Stimulated activated CD4-positive, alpha-beta T cell treated with anti-CD3 and anti-CD28 coated beads, Interleukin-4, amount 100 ng/mL, for 48 hours (primary cell): ENCODE results near the gene VIPR2.
"Not testable (repeated sequence)": the region's sequence is repeated elsewhere in the genome, so short reads cannot be mapped to it uniquely, and the experiment has no call there.

Source experiments
- DNase-seq, 2 donors: peaks; one replicate each; pipeline ENCODE4 v3.0.0-alpha.2; 2020; ENCODE audit warnings: low read depth in 2 of 2

VIPR2 gene

DNA sequence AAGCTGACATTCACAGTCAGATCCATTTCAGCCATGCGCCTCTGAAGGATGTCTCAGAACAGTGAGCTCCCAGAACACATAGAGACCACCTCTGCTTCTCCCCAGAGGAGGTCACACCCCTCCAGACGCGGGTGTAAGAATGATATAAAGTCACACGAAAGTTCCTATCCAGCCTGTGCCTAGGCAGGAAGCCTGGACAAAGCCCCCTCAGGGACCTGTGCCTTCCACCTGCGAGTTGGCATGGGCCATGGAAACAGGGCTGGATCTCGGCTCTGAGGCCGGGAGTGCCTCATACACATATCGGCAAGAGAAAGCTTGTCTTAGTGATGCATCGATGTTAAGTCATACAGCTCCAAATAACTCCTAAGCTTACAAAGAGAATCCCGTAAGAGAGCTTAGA is 5.0 kb downstream of the VIPR2 start:
- DNase-seq = no peak

DNA sequence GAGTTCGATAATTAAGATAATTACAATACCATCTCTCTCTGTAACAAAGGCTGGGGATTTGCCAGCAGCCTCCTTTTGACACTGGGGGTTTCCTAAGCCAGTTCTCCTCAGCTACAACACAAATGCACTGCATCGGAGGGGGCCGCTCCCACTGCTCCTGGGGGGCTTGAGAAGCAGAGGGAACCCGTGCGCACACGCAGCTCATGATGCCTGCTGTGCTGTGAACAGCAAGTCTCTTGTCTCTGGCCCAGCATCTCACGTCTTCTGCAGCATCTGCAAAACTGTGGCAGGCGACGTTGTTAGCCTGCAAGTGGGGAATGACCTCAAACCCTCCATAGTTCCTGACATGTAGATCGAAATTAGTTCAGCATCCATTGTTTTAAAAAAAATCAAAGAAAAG is 5.5 kb downstream of the VIPR2 start:
- no peak for DNase-seq

DNA sequence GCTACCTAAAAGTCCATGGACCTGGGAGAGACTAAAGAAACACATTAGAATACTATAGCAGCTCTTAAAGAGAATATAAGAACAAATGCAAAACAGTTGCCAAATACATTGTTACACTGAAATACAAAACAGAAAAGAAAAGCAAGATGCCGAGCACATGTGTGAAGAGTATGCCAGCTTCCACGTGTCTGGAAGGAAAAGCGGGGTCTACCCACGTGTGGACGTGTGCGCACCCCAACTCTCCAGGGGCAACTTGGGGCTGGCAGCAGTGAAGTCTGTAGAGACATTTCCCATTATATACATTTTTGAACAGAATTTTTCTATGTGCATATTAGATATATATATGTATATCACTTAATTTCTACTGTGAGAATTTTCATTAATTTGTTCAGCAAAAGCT is 6.2 kb downstream of the VIPR2 start:
- no peak for DNase-seq

DNA sequence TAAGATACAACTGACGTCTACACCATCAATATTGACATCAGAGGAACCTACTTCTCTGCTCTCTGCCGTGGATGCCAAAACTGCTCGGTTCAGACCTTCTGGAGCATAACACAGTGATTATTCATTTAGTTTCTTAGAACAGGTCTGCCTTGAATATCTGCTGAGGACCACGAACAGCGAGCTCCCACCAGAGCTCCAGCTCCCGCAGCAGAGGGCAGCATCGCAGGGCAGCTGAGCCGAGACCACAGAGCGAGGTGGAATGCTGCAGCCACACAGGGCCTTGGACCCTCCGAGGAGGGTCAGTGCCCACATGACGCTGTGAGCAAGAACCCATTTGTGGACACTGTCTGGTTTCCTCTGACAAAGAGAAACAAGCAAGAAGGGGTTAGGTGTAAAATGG is 6.8 kb downstream of the VIPR2 start:
- DNase-seq = no peak

DNA sequence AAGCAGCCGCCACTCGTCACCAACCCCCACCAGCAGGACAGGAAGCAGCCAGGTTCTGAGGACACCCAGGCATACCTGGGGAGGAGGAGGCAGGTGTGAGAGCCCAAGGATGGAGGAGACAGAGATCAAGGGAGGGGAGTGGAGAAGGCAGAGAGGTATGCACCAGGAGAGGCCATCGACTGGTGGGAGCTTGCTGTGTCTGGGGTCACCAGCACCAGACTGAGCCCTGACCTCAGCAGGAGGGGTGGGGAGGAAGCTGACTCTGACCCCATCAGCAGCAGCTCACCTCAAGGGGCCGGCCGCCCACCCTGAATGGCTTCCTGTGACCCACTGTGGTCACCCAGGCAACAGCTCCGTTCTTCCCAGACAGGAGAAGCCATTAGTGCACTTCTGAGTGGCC is 7.8 kb downstream of the VIPR2 start:
- no peak for DNase-seq

DNA sequence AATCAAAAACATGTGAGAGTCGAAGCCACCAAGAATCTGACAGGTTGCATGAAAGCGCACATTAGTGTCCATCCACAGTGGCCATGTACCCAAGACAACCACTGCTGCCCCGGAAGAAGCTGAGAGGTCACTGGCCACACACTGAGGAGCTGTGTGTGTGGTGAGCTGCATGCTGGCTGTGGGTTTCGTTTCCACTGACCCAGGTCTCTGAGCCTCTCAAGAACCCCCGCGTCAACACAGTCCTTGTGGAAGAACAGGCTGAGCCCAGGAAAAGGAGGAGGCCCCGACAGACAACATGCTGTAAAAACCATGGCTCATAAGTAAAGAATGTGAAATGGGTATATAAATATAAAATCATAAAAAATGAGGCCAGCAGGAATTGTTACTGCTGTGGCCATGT is 8.2 kb downstream of the VIPR2 start:
- no peak for DNase-seq

DNA sequence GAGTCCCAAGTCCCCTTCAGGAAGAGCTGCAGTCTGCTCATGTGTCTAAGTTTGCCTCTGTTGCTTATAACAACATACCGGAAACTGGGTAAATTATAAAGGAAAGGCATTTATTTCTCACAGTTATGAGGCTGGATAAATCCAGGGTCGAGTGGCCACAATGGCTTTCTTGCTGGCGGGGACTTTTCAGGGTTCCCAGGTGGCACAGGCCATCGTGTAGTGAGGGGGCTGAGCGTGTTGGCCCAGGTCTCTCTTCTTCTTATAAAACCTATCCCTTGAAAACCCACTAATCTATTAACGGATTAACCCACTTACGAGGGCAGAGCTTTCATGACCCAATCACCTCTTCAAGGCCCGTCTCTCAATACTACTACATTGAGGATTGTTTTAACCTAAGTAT is 8.7 kb downstream of the VIPR2 start:
- DNase-seq = no peak

DNA sequence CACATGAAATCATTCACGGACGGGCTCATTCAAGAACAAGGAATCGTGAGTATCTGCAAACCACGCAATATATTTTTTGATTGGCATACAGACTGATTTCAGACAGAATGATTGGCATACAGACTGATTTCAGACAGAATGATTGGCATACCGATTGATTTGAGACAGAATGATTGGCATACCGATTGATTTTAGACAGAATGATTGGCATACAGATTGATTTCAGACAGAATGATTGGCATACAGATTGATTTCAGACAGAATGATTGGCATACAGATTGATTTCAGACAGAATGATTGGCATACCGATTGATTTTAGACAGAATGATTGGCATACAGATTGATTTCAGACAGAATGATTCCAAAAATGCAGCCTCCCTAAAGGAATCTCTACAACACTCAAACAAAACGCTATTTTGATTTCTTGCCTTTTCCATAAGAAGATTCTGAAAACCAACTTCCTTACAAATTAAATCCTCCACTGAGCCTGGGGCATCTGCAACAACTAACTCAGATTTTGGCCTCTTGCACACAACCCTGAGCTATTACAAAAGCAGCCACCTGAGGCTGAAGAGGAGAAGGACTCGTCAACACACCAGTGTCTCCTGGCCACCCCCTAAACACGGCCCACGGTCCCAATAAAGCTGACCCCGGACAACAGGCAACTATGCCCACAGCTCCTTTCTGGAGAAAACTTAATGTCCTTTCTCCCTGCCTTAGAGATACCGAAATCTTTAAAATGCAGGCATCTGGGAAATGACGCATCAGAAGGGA is 11.8 kb downstream of the VIPR2 start:
- DNase-seq = not testable (repeated sequence)

DNA sequence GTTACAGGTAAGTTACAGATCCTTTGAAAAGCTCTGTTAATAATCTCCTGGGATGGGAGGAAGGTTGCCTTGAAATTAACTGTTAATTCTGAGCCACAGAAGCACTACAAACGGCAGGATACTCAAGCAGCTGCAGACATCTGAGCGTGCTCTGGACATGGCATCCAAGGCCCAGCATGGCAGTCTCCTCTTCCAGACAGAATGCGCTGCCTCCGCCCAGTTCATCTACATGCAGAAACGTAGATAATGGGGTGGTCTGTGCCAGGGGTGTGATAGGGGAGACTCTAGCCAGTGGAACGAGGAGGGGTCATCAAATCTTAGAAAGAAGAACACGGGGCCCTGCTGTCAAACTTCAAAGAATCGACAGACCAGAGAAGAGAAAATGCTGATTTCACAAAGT is 13.8 kb downstream of the VIPR2 start:
- DNase-seq = no peak

DNA sequence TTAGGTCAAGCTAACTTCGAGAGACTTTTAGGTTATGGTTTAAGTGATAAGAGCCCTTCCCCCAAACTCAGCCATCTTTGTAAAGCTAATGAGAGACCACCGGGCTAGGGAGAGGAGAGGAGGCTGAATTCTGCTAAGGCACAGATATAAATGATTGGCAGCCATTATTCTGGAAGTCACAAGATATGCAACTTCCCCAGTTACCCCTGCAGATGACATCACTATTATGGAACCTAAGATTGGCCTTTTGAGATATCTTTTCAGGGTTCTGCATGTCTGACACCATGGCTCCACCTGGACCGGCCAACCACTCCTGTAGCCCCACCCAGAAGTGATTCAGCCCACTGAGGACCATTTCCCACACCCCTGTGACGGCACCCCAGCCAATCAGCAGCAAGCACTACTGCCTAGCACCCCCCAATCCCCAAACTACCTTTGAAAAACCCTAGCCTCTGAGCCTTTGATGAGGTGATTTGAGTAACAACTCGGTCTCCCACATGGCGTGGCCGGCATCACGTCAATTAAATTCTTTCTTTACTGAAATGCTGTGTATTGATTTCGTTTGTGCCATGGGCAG is 14.4 kb downstream of the VIPR2 start:
- DNase-seq = no peak

DNA sequence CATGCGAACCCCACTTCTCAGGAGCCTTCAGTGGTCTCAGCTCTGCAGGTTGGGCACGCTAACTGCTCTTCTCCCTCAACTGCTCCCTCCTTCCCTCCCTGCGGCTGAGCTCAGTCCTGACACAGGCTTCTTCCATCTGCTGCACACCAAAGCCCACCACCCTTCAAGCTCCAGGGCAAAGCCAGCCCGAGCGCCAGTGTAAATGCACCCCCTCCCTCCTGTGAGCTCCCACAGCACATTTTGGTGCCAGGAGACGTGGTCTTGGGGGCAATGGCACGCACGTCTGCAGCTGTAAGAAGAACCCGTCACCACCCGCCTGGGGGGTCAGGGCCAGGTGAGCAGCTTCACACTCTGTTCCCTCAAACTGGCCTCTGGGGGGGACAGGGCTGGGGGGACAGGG is 15.9 kb downstream of the VIPR2 start:
- DNase-seq = no peak

DNA sequence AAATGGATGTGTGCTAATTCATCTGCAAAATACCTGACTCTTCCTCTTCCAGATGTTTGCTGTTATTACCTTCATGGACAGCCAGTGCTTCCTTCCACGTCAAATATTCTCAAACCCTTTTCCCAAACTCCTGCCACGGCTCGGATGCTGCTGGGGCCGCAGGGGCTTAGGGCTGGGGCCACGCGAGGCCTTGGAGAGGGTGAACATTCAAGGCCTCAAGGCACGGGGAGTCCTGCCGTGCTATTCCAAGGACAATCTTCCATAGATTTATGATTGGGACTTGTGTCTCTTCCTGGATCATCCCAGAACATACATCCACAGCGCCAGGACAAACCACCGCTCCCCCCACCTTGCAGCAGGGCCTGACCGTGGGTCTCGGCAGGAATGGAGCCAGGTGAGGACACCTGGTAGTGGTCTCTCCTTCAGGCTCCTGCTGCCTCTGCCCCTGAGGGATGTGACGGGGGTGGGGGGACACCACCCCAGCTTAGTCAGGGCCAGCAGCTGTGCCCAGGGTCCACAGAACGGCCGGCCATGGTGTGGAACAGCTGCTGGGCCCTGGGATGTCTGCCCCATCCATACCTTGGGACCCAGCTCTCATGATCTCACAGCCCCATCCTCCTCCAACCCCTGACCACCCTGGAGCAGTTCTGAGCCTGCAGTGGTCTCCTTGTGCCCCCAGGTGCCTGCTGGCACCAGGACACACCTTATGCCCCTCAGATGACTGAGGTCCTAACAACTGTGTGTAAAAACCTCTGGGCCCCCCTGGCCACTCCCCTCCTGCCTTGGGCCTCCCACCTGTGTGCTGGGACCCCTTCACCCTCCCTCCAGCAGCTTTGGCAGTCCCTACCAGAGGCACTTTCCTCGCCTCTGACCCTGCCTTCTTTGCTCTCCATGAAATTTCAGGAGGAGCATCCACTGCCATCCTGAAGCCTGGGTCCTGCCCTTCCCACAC is 16.7 kb downstream of the VIPR2 start:
- no peak for DNase-seq

DNA sequence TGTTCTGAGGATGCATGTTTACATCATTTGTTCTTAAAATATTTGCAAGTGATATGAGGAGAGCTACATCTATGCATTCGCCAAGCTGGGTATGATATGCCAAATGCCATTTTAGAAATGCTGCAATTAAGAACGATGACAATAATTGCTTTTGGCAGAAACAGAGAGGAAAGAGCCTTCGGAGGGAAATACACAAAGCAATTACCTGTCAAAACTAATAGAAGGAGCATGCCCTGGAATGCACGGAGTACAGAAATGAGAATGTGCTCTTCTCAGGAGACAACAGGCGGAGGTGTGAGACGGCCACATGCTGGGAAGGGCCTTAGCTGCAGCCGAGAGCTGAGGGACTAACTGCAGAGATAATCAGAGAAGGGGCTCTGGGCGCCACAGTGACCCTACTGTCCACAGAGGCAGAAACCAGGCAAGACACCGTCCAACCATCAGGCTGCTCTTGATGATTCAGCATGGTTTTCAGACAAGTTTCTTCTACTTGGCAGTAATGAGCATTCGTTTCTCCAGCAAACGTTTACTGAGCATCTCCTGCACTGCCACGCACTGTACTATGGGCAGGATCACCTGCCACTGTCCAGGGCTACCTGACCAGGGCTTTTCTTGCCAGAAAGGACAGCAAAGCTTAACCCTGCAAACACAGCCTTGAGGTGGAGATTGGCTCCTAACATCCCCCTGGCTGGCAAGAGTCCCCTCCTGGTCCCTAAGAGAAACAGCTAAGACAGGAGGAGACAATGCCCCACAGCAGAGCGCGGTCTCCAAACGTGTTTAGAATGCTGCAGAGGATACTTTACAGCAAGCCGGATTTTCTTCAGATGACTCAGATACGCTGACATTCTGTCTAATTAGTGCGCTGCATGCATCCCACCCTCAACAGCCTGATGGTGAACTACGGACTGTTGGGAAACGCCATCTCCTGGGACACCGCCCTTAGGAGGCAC is 18.1 kb downstream of the VIPR2 start:
- DNase-seq = no peak

DNA sequence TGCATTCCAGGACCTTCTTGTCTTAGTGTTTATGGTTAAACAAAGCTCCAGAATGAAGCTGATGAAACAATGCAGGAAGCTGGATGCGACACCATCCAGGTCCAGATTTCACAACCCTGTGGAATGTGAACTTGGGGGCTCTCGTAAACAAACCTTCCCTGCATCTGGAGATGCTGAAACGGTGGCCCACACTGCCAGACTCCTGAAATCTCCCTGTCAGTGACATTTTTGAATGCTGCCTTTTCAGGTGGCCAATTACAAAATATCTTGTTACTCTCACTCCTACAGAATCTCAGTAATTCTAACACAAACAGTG is 18.8 kb downstream of the VIPR2 start:
- no peak for DNase-seq

DNA sequence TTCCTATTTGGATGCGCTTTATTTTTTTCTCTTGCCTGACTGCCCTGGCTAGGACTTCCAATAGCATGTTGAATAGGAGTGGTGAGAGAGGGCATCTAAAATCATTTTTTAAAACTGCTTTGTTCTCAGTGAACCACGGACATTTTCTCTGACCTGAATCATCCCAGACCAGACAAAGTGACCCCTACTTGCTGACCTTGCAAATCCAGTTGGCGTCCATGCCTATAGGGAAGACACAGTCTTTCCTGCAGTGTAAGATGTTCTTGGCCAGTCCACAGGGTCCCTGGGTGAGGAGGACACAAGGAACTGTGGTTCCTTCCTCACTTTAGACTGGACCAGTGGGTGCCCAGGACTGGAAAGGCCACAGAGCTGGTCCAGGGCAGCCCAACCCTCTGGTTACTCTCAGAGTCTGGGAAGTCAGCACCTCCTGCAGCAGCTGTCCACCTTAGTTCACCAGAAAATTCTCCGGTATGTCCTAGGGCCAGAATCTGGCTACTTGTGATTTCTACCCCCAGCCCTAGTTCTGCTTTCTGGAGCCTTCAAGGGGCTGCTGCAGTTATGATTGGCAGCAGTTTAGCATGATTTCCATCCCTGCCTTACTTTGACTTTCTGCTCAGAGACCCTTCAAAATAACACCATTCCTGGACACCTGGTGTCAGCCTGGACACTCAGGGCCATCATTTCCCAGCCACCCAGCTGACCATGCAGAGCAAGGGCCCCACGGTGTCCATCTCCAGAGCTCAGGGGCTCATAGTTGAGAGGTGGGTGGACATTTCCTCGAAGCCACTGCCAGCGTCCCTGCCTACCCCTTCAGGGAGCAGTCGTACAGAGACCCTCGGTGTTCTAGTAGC is 19.3 kb downstream of the VIPR2 start:
- no peak for DNase-seq

DNA sequence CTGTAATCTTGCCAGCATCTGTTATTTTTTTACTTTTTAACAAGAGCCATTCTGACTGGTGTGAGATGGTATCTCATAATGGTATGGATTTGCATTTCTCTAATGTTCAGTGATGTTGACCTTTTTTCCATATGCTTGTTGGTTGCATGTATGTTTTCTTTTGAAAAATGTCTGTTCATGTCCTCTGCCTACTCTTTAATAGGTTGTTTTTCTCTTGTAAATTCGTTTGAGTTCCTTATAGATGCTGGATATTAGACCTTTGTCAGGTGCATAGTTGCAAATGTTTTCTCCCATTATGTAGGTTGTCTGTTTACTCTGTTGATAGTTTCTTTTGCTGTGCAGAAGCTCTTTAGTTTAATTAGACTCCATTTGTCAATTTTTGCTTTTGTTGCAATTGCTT is 20.9 kb downstream of the VIPR2 start:
- not testable (repeated sequence) for DNase-seq

DNA sequence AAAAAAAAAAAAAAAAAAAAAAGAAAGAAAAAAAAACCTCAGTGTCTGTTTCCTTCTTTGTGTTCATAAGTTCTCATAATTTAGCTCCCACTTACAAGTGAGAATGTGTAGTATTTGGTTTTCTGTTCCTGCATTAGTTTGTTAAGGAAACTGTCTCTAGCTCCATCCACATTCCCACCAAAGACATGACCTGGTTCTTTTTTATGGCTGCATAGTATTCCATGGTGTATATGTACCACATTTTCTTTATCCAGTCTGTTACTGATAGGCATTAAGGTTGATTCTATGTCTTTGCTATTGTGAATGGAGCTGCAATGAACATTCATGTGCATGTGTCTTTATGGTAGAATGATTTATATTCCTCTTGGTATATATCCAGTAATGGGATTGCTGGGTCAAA is 21.4 kb downstream of the VIPR2 start:
- DNase-seq = not testable (repeated sequence)

DNA sequence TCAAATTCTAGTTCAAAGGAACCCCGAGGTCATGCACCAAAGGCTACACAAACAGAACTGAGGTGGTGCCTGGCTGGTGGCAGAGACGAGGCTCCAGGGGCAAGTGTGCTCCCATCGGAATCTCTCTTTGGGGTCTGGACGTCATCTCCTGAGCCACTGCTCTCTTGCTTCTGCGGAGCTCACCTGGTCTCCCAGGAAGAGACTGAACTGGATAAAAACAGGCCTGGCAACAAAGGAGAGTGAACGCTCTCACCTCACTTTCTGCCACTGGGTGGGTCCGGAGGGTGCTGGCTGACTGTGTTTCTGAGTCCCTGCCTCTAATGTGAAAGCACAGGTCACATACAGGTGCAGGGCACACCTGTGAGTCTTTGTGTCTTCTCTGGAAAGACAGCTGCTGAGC is 22.4 kb downstream of the VIPR2 start:
- DNase-seq = no peak

DNA sequence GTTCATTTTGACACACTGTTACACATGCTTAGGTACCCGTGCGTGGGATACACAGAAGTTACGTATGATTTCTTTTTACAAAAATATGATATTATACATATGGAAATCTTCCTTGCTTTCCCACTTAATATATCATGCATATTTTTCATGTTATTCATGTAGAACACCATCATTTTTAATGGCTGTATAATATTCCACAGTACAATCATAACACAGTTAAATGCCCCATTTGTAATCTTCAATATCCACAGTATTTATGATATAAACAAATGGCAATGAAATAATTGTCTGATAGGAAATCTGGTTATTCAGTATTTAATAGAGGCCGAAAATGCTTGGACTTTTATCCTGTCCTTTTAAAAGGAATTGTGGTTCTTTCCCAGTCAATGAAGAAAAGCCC is 23.2 kb downstream of the VIPR2 start:
- DNase-seq = no peak

DNA sequence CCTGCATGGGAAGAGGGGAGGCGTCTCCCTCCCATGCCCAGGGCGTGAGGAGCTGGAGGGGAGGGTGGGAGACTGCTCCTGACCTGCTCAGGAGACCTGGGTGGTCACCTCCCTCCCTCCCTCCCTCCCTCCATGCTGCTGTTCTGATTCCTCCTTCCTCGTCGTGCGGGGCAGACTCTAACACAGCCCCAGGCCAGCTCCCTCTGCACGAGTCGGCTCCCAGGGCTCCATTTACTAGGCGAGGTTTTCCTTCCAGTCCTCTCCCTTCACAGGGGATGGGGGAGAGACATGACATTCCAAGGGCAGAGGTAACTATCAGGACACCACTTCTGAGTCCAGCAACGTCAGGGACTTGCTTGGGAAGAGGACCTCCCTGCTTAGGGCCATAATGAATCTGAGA is 23.6 kb downstream of the VIPR2 start:
- no peak for DNase-seq

DNA sequence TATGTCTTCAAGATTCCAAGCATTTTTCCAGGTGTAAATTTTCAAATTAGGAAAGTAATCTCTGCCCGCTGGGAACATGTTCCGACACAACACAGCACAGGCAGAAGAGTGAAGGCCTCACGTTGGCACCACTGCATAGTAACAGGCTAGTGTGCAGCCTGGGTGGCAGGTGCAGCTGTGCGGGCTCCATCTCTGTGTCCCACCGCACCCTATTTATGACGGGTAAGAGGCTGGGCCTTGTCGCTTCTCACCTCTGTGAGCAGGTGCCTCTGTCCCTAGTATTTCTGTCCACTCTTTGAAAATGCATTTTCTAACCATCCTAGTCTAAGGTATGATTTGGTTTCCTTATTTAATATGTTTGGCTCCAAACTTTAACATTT is 24.1 kb downstream of the VIPR2 start:
- DNase-seq = no peak
